SHP77 treated with DMSO at 0.1 percent for 48 hours (cell line): Measurements from ENCODE around the gene INSL4.
A peak's percentile ranks its signal among the peaks of the same experiment; 100 is the strongest.

ENCODE experiments used
- DNase-seq: peaks from one replicate; lab custom pipeline; 2025; lab: John Stamatoyannopoulos, UW

The INSL4 gene

GRCh38 chr9:5231212-5231611 is at the start of gene INSL4:
TSS of gene INSL4 (plus strand) at chr9:5231419. CDS start at chr9:5231524, 105 bp downstream.
- DNase-seq, result no peak

- DNase-seq, result no peak
These were observed 46.4 kb upstream of the INSL4 start for GRCh38 chr9:5184776-5185175.

- DNase-seq, result no peak
These were observed 45.9 kb upstream of the INSL4 start, which contains the start of gene INSL6 for GRCh38 chr9:5185220-5185840. TSS of gene INSL6 (minus strand) at chr9:5185639. CDS start at chr9:5185602, 37 bp downstream.

DNA sequence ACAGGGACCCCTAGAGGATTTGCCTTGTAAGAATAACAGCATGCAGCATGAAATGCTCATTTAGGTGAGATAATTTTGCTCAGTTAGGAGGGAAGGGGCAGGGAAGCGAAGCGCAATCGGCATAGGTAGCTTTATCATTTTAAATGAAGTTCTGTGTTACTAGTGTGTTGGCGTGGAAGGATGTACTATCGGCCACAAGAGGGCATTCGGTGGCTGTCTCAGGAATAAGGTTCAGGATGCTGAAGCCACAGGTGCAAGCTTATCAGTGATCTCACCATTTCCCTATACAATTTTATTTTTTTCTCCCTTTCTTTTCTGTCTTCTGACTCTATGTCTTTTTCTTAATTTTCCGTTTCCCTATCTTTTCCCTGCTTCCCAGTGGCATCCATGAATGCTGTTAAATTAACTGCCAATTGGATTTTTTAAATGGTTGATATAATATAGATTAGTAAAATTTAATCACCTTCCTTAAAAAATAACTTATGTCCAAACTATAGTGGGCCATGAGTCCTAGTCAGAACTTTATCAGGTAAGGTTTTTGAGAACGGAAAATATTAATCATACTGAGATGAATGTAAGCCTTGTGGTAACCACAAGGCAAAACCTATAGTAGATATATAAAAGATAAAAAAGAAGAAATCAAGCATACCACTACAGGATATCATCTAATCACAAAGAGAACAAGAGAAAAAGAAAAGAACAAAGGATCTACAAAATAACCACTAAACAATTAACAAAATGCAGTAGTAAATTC is 44.6 kb upstream of the INSL4 start:
- DNase-seq, result peak; percentile 44

- DNase-seq, result no peak
These were observed 42.9 kb upstream of the INSL4 start for GRCh38 chr9:5188060-5188984.

GRCh38 chr9:5191985-5192384 is 39.2 kb upstream of the INSL4 start:
- no peak for DNase-seq

- DNase-seq, result no peak
These were observed 37.9 kb upstream of the INSL4 start for GRCh38 chr9:5193345-5193744.

- DNase-seq, result no peak
These were observed 35.8 kb upstream of the INSL4 start for GRCh38 chr9:5195463-5195862.

GRCh38 chr9:5205071-5205470 is 26.1 kb upstream of the INSL4 start:
- DNase-seq, result no peak

DNA sequence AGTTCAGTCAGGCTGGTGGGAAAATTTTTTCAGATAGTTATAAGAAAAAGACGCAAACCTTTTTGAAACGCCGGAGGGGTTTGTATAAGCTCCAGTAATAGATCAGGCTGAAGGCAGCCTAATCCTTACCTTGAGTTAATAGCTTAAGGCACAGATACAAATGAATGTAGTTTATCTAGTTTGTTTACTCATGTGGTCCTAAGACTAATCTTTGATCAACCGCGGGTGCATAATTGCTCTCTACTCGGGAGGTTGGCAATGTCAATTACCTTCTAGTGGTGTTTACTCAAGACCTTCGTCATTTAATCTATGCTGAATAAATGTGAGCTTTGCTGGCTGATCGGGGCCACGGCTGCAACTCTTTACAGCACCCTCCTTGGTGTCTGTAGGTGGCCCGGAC is 665 bp upstream of the INSL4 start:
- no peak for DNase-seq

GRCh38 chr9:5263351-5264218 is 32.4 kb downstream of the INSL4 start:
- DNase-seq, result no peak

DNA sequence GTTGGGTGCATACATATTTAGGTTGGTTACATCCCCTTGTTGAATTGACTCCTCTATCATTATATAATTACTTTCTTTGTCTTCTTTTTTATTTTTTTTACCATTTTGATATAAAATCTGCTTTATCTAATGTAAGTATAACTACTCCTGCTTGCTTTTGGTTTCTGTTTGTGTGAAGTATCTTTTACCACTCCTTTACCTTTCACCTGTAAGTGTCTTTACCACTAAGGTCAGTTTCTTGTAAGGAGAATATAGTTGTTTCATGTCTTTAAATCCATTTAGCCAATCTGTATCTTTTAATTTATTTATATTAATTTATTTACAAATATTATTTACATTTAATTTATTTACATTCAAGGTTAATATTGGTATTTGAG is 33.0 kb downstream of the INSL4 start:
- no peak for DNase-seq

DNA sequence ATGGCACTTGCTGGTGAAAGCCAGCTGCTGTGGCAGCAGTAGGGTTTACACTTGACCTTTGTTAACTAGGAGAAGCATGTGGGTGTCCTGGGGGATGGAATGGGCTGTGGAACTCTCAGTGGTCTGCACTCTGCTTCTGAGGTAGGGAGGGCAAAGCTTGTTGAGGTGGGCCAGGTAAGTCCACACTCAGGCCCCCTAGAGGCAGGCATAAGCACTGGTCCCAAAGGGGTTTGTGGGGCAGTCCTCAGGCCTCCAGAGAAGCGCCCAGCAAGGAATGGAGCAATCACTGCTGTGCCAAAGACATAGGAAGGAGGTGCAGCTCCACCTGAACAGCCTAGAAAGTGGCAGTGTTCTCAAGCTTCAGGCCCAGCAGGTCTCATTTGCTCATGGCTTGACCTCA is 34.7 kb downstream of the INSL4 start:
- no peak for DNase-seq

DNA sequence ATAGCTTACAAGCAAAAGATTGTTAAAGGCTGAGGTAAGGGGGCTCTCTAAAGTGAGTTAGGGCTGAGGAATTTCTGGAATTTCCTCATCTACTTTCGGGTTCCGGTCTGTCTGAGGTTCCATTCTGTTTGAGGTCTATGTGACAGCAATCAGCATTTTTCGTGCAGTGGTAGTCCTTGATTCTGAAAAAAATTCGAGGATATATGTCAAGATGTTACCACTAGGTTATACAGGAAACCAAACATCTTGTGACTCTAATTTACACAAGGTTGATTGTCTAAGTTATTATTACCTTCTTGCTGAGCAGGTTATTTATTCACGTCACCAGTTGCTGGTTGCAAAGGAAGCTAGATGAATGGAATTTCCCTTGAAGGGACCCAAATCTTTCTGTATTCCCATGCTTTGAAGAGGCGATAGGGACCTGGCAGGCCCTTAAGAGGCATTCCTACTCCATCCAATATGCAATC is 38.1 kb downstream of the INSL4 start:
- DNase-seq, result no peak

DNA sequence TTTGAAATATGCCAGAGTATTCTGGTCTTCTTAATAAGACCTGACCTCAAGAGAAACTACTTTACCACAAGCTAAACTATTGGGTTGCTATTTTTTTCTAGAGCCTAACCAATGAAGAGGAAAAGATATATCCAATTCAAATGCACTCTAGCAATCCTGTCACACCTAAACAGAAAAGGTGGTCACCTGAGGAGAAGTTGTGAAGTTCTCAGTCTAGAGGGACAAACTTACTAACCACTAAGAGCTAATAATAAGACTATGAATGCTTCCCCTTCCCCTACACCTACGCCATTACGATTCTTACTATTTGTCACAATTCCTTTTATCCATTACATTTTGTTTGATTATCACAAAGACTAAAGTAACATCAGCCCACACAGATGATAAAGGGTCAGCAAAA is 43.6 kb downstream of the INSL4 start:
- DNase-seq, result no peak

GRCh38 chr9:5278486-5278885 is 47.3 kb downstream of the INSL4 start:
- no peak for DNase-seq
